Stimulated activated CD4-positive, alpha-beta T cell treated with anti-CD3 and anti-CD28 coated beads, Interleukin-2, amount 100 ng/mL, for 24 hours (primary cell): ENCODE results near the gene TNNC1.

ENCODE experiments used
- DNase-seq, 2 donors: peaks; one replicate each; pipeline ENCODE4 v3.0.0-alpha.2; 2020

Gene TNNC1

GRCh38 chr3:52441772-52442332, 12.0 kb downstream of the TNNC1 start:
- DNase-seq: no peak

DNA sequence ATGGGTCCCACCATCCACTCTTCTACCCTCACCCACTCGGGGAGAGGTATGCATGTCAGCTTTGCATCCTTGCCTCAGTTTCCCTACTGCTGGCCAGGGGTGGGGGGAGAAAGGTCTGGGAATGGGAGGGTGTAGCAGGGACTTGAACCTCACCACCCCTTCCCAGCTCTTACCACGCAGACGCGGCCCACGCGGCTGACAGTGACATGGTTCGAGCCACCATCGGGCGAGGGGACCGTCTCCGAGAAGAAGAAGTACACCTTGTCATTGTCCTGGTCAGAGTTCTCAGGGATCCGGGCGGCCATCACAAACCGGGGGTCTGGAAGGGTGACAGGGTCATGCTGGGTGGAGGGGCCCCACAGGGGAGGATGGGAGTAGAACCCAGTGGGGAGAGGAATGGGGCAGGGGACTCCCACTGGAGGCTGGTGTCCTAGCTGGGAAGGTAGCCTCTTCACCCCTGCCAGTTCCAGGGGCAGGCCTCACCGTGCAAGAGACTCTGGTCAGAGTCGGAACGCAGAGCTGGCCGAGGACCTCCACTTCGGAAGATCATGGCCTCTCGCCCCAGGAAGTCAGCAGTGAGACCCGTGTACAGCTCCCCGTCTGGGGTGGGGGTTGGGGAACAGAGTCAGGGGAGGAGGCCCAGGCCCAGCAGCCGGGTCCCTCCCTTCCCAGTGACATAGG, 12.6 kb downstream of the TNNC1 start:
- DNase-seq: no peak

- DNase-seq: no peak
These were observed 13.2 kb downstream of the TNNC1 start for GRCh38 chr3:52440671-52441070.

DNA sequence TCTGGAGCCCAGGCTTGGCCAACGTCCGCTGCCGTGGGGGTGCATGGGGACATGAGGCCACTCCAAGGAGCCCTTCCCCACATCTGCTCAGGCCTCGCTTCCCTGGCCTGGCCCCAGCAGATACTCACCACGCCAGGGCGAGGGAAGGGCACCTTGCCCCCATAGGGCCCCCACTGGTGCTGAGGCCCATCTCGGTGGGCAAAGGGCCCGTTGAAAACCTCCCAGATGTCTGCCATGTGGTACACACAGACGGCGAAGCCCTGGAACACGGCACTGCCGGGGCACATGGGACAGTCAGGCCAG, 13.6 kb downstream of the TNNC1 start:
- DNase-seq: no peak

- DNase-seq: no peak
These were observed 14.2 kb downstream of the TNNC1 start for GRCh38 chr3:52439426-52440248.

- DNase-seq: no peak
These were observed 15.0 kb downstream of the TNNC1 start for GRCh38 chr3:52438579-52439425.

DNA sequence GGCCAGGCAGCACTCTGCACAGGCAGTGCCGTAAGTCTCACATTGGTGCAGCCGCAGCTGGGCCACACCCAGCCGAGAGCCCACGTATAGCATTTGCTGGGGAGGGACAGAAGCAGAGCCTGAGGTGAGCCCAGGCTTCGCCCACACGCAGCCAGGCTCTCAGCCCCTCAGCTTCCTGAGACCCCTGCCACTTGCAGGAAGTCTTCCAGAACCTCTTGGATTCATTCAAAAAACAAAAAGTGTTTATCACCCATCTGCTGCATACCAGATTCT, 15.8 kb downstream of the TNNC1 start:
- no peak for DNase-seq

GRCh38 chr3:52437326-52438103, 16.3 kb downstream of the TNNC1 start:
- DNase-seq: no peak

DNA sequence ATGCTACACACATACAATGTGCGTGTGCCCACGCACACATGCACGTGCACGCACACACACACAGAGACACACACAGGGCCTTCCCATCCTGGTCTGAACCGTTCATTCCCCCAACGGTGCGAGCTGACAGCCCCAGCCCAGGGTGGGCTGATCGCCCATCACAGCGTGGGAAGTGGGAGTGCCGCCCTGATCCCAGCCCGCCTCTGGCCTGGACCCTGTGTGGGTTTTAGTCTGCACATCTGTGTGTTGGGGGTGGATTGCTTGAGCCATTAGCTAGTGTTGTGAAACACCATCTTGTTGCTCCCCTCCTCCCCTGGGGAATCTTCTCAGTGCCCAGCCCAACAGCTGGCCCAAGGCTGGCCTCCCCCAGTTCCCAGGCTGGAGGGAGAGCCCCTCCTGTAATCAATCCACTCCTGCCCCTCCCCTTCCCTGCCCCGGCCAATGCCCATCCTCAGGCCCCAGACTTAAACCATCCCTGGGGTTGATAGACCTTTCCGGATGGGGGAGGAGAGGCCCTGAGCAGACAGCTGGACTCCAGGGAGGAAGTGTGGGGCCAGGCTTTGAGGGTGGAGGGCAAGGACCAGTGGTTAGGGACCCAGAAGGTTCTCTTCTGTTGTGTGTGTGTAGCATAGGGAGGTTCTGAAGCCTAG, 17.2 kb downstream of the TNNC1 start:
- DNase-seq: no peak

GRCh38 chr3:52435246-52436101, 18.4 kb downstream of the TNNC1 start:
- no peak for DNase-seq

- no peak for DNase-seq
These were observed 19.2 kb downstream of the TNNC1 start for GRCh38 chr3:52434491-52435115.

- DNase-seq: no peak
These were observed 19.8 kb downstream of the TNNC1 start for GRCh38 chr3:52433996-52434479.

DNA sequence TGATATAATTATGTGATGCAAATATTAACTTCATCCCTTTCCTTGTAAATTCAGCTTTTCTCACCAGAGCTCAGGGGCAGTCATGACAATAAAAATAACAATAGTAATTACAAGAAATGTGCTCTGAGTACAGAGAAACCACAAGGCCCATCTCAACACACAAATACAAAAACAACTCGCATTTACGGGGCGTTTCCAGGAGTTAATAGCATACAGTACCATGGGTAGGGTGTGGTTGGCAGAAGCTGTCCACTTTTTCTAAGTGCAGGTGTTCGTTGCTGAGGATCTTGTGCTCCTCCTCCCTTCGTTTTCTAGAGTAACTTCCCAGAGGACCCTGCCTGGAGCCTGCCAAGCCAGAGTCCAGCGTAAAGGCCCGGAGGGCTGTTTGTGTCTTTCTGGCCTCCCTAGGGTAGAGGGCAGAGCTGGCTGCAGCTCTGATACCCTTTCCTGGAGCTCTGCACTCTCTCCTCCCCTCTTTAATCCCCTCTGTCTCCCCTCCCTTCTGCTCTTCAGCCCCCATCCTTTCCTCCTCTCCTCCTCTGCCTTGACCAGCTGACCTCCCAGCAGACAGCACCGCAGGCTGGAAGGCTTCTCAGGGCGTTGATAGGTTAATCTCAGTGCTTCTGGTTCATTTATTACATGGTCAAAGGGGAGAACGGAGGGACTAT, 20.4 kb downstream of the TNNC1 start:
- DNase-seq: no peak

GRCh38 chr3:52432691-52433141, 21.1 kb downstream of the TNNC1 start:
- DNase-seq: no peak

DNA sequence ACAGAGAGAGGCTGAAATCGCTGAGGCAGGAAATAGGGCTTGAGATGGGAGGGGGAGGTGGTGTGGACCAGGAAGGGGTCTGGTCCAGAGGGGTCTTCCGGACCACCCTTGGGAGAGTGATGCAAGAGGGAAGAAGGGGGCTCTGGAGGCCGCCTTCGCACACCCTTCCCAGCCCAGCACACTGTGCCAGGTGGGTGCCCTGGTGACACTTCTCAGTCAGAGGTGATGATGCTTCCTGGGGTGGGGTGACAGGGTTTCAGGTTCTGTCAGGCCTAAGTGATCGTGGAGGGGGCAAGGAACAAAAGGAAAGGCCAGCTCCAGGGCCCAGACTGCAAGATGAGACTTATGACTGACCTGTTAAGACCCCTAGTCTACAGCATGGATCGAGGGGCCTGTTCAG, 21.6 kb downstream of the TNNC1 start:
- no peak for DNase-seq

DNA sequence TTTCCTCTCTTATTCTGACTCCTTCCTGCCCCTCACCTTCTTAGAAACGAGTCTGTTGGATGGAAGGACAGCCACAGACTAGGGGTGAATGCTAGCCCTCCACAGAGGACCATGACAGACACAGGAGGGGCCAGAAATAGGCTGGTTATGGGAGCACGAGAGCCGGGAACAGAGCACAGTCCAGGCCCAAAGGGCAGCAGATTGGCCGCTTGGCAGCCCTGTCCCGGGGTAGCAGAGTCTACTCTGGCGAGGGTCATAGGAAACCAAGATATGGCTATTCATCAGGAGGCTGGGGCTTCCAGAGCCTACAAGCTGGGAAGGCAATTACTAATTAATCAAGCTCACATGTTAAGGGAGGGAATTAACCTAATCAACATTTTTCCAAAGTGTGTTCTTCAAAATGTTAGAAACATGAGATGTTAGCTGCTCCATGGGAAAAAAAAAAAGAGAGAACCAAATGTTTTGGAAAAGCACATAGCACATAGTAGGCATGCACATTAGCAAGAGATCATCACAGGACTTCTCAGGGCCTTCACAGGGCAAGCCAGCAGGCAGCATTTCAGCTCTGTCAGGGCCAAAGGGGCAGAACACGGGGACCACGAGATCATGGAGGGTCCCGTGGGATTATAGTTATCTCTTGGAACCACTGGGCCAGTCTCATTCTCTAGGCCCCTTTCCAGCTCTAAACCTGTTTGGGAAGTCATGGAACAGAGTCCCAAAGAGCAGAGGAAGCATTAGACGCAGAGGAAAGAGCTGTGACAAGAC, 22.2 kb downstream of the TNNC1 start:
- no peak for DNase-seq

- no peak for DNase-seq
These were observed 23.4 kb downstream of the TNNC1 start for GRCh38 chr3:52430416-52430810.

- DNase-seq: no peak
These were observed 23.9 kb downstream of the TNNC1 start for GRCh38 chr3:52429779-52430415.

DNA sequence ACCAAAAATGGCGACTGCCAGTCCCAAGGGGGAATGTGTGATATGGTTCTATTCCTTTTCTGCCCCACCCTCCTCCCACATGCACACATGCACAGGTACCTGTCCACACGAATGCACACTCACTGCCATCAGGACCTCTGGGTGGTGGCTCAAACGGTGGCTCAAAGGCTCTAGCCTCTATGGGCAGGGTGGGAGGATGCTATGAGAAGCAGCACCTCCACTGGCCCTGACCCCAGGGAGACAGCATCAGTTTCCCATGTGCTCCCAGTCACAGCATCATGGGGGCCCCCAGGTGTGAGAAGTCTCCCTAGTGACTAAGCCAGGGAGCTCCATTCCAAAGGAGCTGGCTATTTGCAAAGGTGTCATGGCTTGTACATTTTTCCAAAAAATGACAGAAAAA, 24.8 kb downstream of the TNNC1 start:
- no peak for DNase-seq
